ENCODE results near the gene ANO2.
"Not testable (repeated sequence)": the region's sequence is repeated elsewhere in the genome, so short reads cannot be mapped to it uniquely, and the experiment has no call there.

The ANO2 gene

DNA sequence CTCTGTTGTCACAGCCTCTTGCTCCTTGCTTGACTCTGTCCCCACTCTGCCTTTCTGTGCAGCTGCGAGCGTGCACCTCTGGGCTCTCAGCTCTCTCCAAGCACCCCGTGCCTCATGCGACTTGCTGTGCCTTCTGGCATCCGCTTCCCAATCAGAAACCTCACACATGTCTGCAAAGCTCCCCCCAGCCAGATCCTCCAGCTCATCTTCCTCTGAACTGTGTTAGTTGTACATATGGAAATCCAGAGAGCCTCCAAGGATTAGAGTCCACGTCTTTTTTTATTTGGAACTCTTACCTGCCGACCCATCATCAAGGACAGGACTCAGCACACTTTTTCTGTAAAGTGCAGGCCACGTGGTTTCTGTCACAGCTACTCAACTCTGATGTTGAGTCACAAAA is 70.5 kb downstream of the ANO2 start:
- DNase-seq (ENCODE audit: insufficient read length, low spot score) (no peak), FAIRE-seq (no peak)
- no peak for TF ChIP-seq POLR2A (IDR thresholded peaks at IDR 0.05; ENCODE audit: low read depth, low read length)

DNA sequence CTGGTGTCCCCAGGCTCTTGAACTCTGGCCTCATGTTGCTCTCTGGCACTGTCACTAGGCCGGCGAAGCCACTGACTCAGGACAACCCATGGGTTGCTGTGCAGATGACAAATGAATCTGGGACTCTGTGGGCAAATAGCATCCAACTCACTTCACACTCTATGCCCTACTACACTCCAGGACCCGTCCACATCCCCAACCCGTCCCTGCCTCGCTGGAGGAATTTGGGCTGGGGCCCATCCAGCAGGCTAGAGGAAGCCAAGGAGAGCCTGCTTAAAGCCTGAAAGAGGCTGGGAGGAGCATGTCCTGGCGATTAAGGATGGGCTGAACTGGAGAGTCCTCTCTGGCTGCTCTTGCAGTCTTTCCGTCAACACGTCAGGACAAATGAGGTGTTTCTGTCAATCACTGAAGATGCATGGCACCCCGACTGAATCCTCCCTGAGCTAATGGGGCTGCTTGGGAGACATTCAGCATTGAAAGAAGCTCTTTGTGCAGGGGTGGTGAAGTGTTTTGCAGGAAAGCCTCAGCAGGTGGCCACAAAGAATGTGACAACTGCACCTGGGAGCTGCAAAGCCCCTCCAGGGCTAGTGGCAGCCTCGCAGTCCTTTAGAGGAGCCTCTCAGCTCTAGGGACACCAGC is 71.7 kb downstream of the ANO2 start:
- FAIRE-seq = no peak
- DNase-seq (ENCODE audit: insufficient read length, low spot score) = no peak
- no peak for TF ChIP-seq POLR2A (IDR thresholded peaks at IDR 0.05; ENCODE audit: low read depth, low read length)

GRCh38 chr12:5872745-5873144 is 72.3 kb downstream of the ANO2 start:
- DNase-seq (ENCODE audit: insufficient read length, low spot score) = peak; percentile 25
- TF ChIP-seq POLR2A (IDR thresholded peaks at IDR 0.05; ENCODE audit: low read depth, low read length) = no peak
- FAIRE-seq = no peak

- DNase-seq (ENCODE audit: insufficient read length, low spot score) = no peak
- TF ChIP-seq POLR2A (IDR thresholded peaks at IDR 0.05; ENCODE audit: low read depth, low read length) = no peak
- no peak for FAIRE-seq
Observed at GRCh38 chr12:5871741-5872140, 73.3 kb downstream of the ANO2 start.

DNA sequence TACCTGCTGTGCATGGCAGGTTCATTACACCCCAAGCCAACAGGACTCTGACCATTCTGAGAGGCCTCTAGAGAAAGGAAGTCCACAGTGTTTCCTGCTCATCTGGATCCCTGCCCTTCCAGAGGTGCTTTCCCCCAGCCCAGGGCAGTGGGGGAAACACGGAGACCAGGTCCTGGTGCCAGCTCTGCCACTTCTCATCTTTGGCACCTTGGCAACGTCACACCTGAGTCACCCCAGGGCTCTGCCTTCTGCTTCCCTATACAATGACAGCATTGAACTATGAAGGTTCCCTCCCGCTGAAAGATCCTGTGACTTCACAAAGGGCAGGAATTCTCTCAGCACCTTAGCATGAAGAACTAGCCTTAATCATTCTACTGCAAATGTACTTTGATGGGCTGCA is 74.9 kb downstream of the ANO2 start:
- FAIRE-seq (no peak), DNase-seq (ENCODE audit: insufficient read length, low spot score) (no peak)
- TF ChIP-seq POLR2A (IDR thresholded peaks at IDR 0.05; ENCODE audit: low read depth, low read length) = no peak

GRCh38 chr12:5868625-5869295 is 76.3 kb downstream of the ANO2 start:
- no peak for TF ChIP-seq POLR2A (IDR thresholded peaks at IDR 0.05; ENCODE audit: low read depth, low read length)

GRCh38 chr12:5865397-5865796 is 79.7 kb downstream of the ANO2 start:
- FAIRE-seq (no peak), DNase-seq (ENCODE audit: insufficient read length, low spot score) (no peak)
- no peak for TF ChIP-seq POLR2A (IDR thresholded peaks at IDR 0.05; ENCODE audit: low read depth, low read length)

More at GRCh38 chr12:5868625-5869295, 76.3 kb downstream of the ANO2 start:
- no peak for FAIRE-seq
- no peak for DNase-seq (ENCODE audit: insufficient read length, low spot score)

DNA sequence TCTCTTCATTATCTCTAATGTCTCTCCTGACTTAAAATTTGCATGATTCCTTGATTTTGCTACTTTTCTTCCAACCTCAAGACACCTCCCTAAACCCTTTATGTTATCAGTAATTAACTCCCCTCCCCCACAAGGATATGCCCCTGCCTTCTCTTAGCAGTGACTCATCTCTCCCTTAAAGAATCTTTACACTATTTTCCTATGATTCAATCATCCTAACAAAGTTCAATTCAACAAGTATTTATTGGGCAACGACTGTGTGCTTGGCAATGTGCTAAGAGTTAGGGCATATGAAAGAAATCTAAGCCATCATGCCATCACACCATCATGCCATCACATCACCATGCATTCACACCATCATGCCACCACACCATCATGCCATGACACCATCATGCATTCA is 80.1 kb downstream of the ANO2 start:
- DNase-seq (ENCODE audit: insufficient read length, low spot score) = no peak
- no peak for TF ChIP-seq POLR2A (IDR thresholded peaks at IDR 0.05; ENCODE audit: low read depth, low read length)
- no peak for FAIRE-seq

GRCh38 chr12:5864301-5864700 is 80.8 kb downstream of the ANO2 start:
- FAIRE-seq = no peak
- TF ChIP-seq POLR2A (IDR thresholded peaks at IDR 0.05; ENCODE audit: low read depth, low read length) = no peak
- no peak for DNase-seq (ENCODE audit: insufficient read length, low spot score)

- TF ChIP-seq POLR2A (IDR thresholded peaks at IDR 0.05; ENCODE audit: low read depth, low read length) = no peak
- DNase-seq (ENCODE audit: insufficient read length, low spot score) (no peak), FAIRE-seq (no peak)
Observed at GRCh38 chr12:5861416-5861815, 83.6 kb downstream of the ANO2 start.

- no peak for TF ChIP-seq POLR2A (IDR thresholded peaks at IDR 0.05; ENCODE audit: low read depth, low read length)
- FAIRE-seq = no peak
- no peak for DNase-seq (ENCODE audit: insufficient read length, low spot score)
Observed at GRCh38 chr12:5856692-5857091, 88.4 kb downstream of the ANO2 start.

GRCh38 chr12:5846950-5847349 is 98.1 kb downstream of the ANO2 start:
- no peak for TF ChIP-seq POLR2A (IDR thresholded peaks at IDR 0.05; ENCODE audit: low read depth, low read length)
- DNase-seq (ENCODE audit: insufficient read length, low spot score) (no peak), FAIRE-seq (no peak)

- FAIRE-seq (no peak), DNase-seq (ENCODE audit: insufficient read length, low spot score) (no peak)
- no peak for TF ChIP-seq POLR2A (IDR thresholded peaks at IDR 0.05; ENCODE audit: low read depth, low read length)
Observed at GRCh38 chr12:5840944-5841343, 104.1 kb downstream of the ANO2 start.

- TF ChIP-seq POLR2A (IDR thresholded peaks at IDR 0.05; ENCODE audit: low read depth, low read length) = no peak
- FAIRE-seq (no peak), DNase-seq (ENCODE audit: insufficient read length, low spot score) (no peak)
Observed at GRCh38 chr12:5830111-5830510, 114.9 kb downstream of the ANO2 start.

DNA sequence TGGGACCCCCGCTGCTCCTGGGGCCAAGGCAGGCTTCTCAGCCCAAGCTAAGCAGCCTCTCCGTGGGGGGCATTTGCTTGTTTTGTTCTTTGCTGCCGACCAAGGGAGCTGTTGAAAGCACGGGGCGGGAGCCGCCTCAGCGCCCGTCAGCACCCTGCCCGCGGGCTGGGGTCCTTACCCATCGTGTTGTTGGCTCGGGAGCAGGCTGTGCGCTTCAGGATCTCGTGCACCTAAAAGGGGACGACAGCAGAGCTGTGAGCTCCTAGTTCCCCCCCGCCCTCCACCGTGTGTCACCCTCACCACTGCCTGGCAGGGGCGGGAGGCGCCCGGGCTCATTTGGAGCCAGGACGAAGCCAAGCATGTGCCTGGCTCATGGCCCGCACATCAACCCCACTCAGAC is 117.5 kb downstream of the ANO2 start:
- DNase-seq (ENCODE audit: insufficient read length, low spot score) (no peak), FAIRE-seq (no peak)
- TF ChIP-seq POLR2A (IDR thresholded peaks at IDR 0.05; ENCODE audit: low read depth, low read length) = no peak

GRCh38 chr12:5825761-5826160 is 119.3 kb downstream of the ANO2 start:
- not testable (repeated sequence) for FAIRE-seq; DNase-seq (ENCODE audit: insufficient read length, low spot score)

- not testable (repeated sequence) for FAIRE-seq
Observed at GRCh38 chr12:5818877-5819276, 126.2 kb downstream of the ANO2 start.

More at GRCh38 chr12:5818877-5819276, 126.2 kb downstream of the ANO2 start:
- DNase-seq (ENCODE audit: insufficient read length, low spot score) = not testable (repeated sequence)
